ENCODE results near the gene GOLGB1. TPM values are rescaled to one million over a fixed set of nuclear protein-coding genes. Genes with fewer than 3 reads are reported as not detected.

The GOLGB1 gene
- total RNA-seq, 1 donor from 2014 or later, result 33.2 TPM

GRCh38 chr3:121757812-121758545 lies 8.4 kb upstream of the GOLGB1 start:
- Mint-ChIP-seq H3K36me3 (ENCODE audit: low read depth) (no peaks in the 10 kb centered on the region), H3K9me3 (no peaks in the 10 kb centered on the region), H3K4me1 (no peaks in the 10 kb centered on the region), H3K4me3 (no peak overlapping the region), H3K27ac (ENCODE audit: unreplicated experiment) (no peak overlapping the region), H3K27me3 (ENCODE audit: low read depth) (peaks cover 72% of the 10 kb centered on the region)
- no peak for TF ChIP-seq CTCF (conservative IDR thresholded peaks at IDR 0.05)
- no peak for DNase-seq (ENCODE audit: low read depth, low spot score)

- TF ChIP-seq CTCF (conservative IDR thresholded peaks at IDR 0.05), result no peak
- H3K27ac Mint-ChIP-seq (ENCODE audit: unreplicated experiment), result no peak overlapping the region
- H3K36me3 Mint-ChIP-seq (ENCODE audit: low read depth), result no peaks in the 10 kb centered on the region
Measured at GRCh38 chr3:121757087-121757811, 7.7 kb upstream of the GOLGB1 start.

GRCh38 chr3:121752772-121753171 lies 3.2 kb upstream of the GOLGB1 start:
- Mint-ChIP-seq H3K36me3 (ENCODE audit: low read depth) (no peaks in the 10 kb centered on the region), H3K27me3 (ENCODE audit: low read depth) (peaks cover 63% of the 10 kb centered on the region)
- no peak for DNase-seq (ENCODE audit: low read depth, low spot score)

More at GRCh38 chr3:121757087-121757811, 7.7 kb upstream of the GOLGB1 start:
- Mint-ChIP-seq H3K9me3 (no peaks in the 10 kb centered on the region), H3K4me3 (no peak overlapping the region), H3K27me3 (ENCODE audit: low read depth) (peaks cover 75% of the 10 kb centered on the region), H3K4me1 (no peaks in the 10 kb centered on the region)
- DNase-seq (ENCODE audit: low read depth, low spot score), result no peak

GRCh38 chr3:121752261-121752660 lies 2.7 kb upstream of the GOLGB1 start:
- Mint-ChIP-seq H3K36me3 (ENCODE audit: low read depth) (no peaks in the 10 kb centered on the region), H3K27ac (ENCODE audit: unreplicated experiment) (no peak overlapping the region)

More at GRCh38 chr3:121752772-121753171, 3.2 kb upstream of the GOLGB1 start:
- TF ChIP-seq CTCF (conservative IDR thresholded peaks at IDR 0.05), result no peak
- H3K4me1 Mint-ChIP-seq, result no peaks in the 10 kb centered on the region
- no peaks in the 10 kb centered on the region for H3K9me3 Mint-ChIP-seq
- no peak overlapping the region for H3K27ac Mint-ChIP-seq (ENCODE audit: unreplicated experiment)
- H3K4me3 Mint-ChIP-seq, result no peak overlapping the region

GRCh38 chr3:121750087-121750415 lies 510 bp upstream of the GOLGB1 start:
- DNase-seq (ENCODE audit: low read depth, low spot score), result no peak
- Mint-ChIP-seq H3K27ac (ENCODE audit: unreplicated experiment) (no peak overlapping the region), H3K4me3 (no peak overlapping the region), H3K4me1 (peaks cover 5% of the 10 kb centered on the region), H3K36me3 (ENCODE audit: low read depth) (no peaks in the 10 kb centered on the region), H3K27me3 (ENCODE audit: low read depth) (peaks cover 40% of the 10 kb centered on the region), H3K9me3 (no peaks in the 10 kb centered on the region)
- no peak for TF ChIP-seq CTCF (conservative IDR thresholded peaks at IDR 0.05)

More at GRCh38 chr3:121752261-121752660, 2.7 kb upstream of the GOLGB1 start:
- TF ChIP-seq CTCF (conservative IDR thresholded peaks at IDR 0.05), result no peak
- Mint-ChIP-seq H3K9me3 (no peaks in the 10 kb centered on the region), H3K4me3 (no peak overlapping the region), H3K27me3 (ENCODE audit: low read depth) (peaks cover 57% of the 10 kb centered on the region), H3K4me1 (peaks cover 5% of the 10 kb centered on the region)
- DNase-seq (ENCODE audit: low read depth, low spot score), result no peak

All from neural crest cell (in vitro differentiated cells).